HCT116 (cell line): Measurements from ENCODE around the gene ZNF516. TPM values are rescaled to one million over a fixed set of nuclear protein-coding genes. Genes with fewer than 3 reads are reported as not detected.

Experiments
- ATAC-seq: fragments of 200-7000 bp; cut with Tn5 transposase; 2 replicates; pipeline ENCODE4 v1.9.1; 2020; ENCODE audit warnings: mild to moderate bottlenecking, moderate library complexity
- BruUV-seq: library from RNA; stranded (reverse); fragments of 400-500 nt; replicated peaks from 2 replicates; lab custom pipeline; 2021; lab: Mats Ljungman, UMichigan
- CTCF ChIA-PET: fragments of 300-600 bp; sonication (Branson Sonifier 250); formaldehyde crosslinking; loops from one replicate; lab custom pipeline; 2021; ENCODE audit warnings: antibody characterized with exemption; lab: Charles Lee
- POLR2A ChIA-PET: fragments of 300-600, 350-600 bp; sonication (Branson Sonifier 250); formaldehyde crosslinking; loops from one replicate; lab custom pipeline; 2021; ENCODE audit warnings: antibody characterized with exemption; lab: Charles Lee
- RAD21 ChIA-PET, 2 experiments: fragments of 300-600 bp; sonication (Branson Sonifier 250); formaldehyde crosslinking; loops; one replicate each; lab custom pipeline; 2023; ENCODE audit warnings: low total read pairs in 2 of 2; ENCODE audit not compliant: uncharacterized antibody in 2 of 2, unreplicated experiment in 2 of 2, low non-redundant PET in 1 of 2; lab: Charles Lee
- DNase-seq: peaks from one replicate; pipeline ENCODE4 v3.0.0-alpha.2; 2010; ENCODE audit warnings: low read depth, low spot score
- H2AFZ ChIP-seq: fragments of 200-600 bp; shearing (Covaris generic), sonication (generic); 2 replicates; pipeline ENCODE4 v1.6.1; 2017; ENCODE audit warnings: low read depth, mixed run types, mixed read lengths, antibody characterized with exemption, low read length; ENCODE audit not compliant: poor library complexity, severe bottlenecking
- H3K27ac ChIP-seq: 2 replicates; pipeline ENCODE4 v1.5.1; 2012; ENCODE audit warnings: low read depth, low read length
- H3K27me3 ChIP-seq: fragments of 200-600 bp; sonication (generic); 2 replicates; pipeline ENCODE4 v1.6.1; 2016; ENCODE audit warnings: mixed run types, low read length, mixed read lengths; ENCODE audit not compliant: insufficient read depth
- H3K36me3 ChIP-seq, 2 experiments: fragments of 200-500 bp in 1 of 2; fragments of 200-600 bp in 1 of 2; sonication (Bioruptor generic) in 1 of 2; sonication (generic) in 1 of 2; 2 replicates each; pipeline versions ENCODE4 v1.5.1 to v1.6.1; 2014 to 2016; ENCODE audit warnings: low read length in 2 of 2, inconsistent platforms in 1 of 2, mixed read lengths in 1 of 2, mixed run types in 1 of 2; ENCODE audit not compliant: insufficient read depth in 2 of 2, control insufficient read depth in 1 of 2
- H3K4me1 ChIP-seq, 2 experiments: fragments of 200-600 bp in 1 of 2; sonication (generic) in 1 of 2; 2 replicates each; pipeline versions ENCODE4 v1.5.1 to v1.6.1; 2012 to 2017; ENCODE audit warnings: low read length in 2 of 2, inconsistent platforms in 1 of 2, mild to moderate bottlenecking in 1 of 2, mixed read lengths in 1 of 2, mixed run types in 1 of 2, moderate library complexity in 1 of 2; ENCODE audit not compliant: insufficient read depth in 2 of 2, control insufficient read depth in 1 of 2
- H3K4me2 ChIP-seq: fragments of 200-600 bp; sonication (generic); 2 replicates; pipeline ENCODE4 v1.6.1; 2017; ENCODE audit warnings: mixed run types, low read length, mixed read lengths
- H3K4me3 ChIP-seq, 2 experiments: fragments of 200-600 bp in 1 of 2; sonication (generic) in 1 of 2; replicated peaks in 1 of 2; 2 replicates each; pipeline ENCODE4 v1.5.1; 2011 to 2016; ENCODE audit warnings: low read length in 2 of 2, control low read depth in 1 of 2, low read depth in 1 of 2, mild to moderate bottlenecking in 1 of 2, mixed read lengths in 1 of 2, mixed run types in 1 of 2
- H3K79me2 ChIP-seq: fragments of 200-600 bp; sonication (generic); 2 replicates; pipeline ENCODE4 v1.6.1; 2017; ENCODE audit warnings: mild to moderate bottlenecking, mixed run types, low read length, moderate library complexity, mixed read lengths; ENCODE audit not compliant: insufficient read depth
- H3K9ac ChIP-seq: fragments of 200-600 bp; sonication (generic); 2 replicates; pipeline ENCODE4 v1.6.1; 2016; ENCODE audit warnings: low read length, mixed read lengths
- H3K9me2 ChIP-seq: fragments of 200-600 bp; sonication (generic), shearing (Covaris generic); 2 replicates; pipeline ENCODE4 v1.6.1; 2017; ENCODE audit warnings: mixed run types, mild to moderate bottlenecking, moderate library complexity; ENCODE audit not compliant: insufficient read depth
- H3K9me3 ChIP-seq, 2 experiments: fragments of 200-500 bp in 1 of 2; fragments of 200-600 bp in 1 of 2; sonication (Bioruptor generic) in 1 of 2; sonication (generic) in 1 of 2; 2 replicates each; pipeline ENCODE4 v1.6.1; 2014 to 2017; ENCODE audit warnings: low read length in 2 of 2, mixed read lengths in 2 of 2, inconsistent platforms in 1 of 2, low read depth in 1 of 2, mild to moderate bottlenecking in 1 of 2, mixed run types in 1 of 2, moderate library complexity in 1 of 2; ENCODE audit not compliant: control insufficient read depth in 1 of 2, insufficient read depth in 1 of 2
- H4K20me1 ChIP-seq: fragments of 200-600 bp; sonication (generic), shearing (Covaris generic); 2 replicates; pipeline ENCODE4 v1.6.1; 2017; ENCODE audit warnings: mixed run types, mild to moderate bottlenecking, moderate library complexity; ENCODE audit not compliant: insufficient read depth
- CBX3 ChIP-seq: IDR thresholded peaks from 2 replicates; pipeline ENCODE4 v1.6.1; 2012; ENCODE audit warnings: low read depth
- SP1 ChIP-seq: IDR thresholded peaks from 2 replicates; pipeline ENCODE4 v1.6.1; 2012; ENCODE audit warnings: low read depth
- intact Hi-C: fragments of 100-400 bp; cut with micrococcal nuclease; formaldehyde crosslinking; loops from 2 replicates; pipeline ENCODE4 v1.10.0; 2022
- total RNA-seq: library from RNA; stranded (reverse); gene quantifications from one replicate; pipeline ENCODE4 v1.2.1, GENCODE V29; 2021; ENCODE audit not compliant: unreplicated experiment
- TF ChIP-seq, protein P1 (sequence below): IDR thresholded peaks from 2 replicates; pipeline ENCODE4 v1.6.1; 2012

The ZNF516 gene
- total RNA-seq, 1 experiment from 2014 or later = 32.0 TPM

DNA sequence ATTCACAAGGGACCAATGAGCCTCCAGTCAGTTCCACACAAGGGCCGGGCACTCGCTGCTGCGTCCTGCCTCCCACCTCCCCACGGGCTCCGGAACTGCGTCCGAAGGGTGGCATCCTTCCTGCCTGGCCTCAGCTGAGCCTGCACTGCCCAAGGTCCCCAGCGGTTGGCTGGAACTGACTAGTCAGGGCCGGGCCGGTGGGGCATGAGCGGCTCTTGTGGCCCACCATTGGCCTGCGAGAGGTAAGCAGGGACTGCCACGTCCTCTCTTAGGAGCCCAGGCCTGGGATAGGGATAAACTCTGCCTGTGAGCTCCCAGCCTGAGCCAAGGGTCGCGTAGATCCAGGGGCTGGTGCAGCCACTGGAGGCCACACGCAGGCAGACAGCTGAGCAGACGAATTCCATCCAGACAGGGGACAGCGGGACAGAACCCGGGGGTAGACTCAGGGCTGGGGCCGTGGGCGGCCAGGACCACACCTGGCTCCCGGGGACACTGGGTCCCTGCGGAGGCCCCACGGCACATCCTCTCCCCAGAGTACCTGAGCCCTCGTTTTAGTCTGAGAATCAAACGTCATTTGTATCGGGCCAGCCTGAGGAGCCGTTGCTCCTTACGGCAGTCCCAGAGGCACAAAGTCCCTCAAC lies 148.4 kb downstream of the ZNF516 start:
- CTCF ChIA-PET = no interaction called here
- intact Hi-C loops = loop anchor here (5.0 to 10.0 kb wide), 2 partner anchors 452 to 1994 kb away; no protein-coding TSS in a partner anchor
- H3K9me3 ChIP-seq = no peaks in the 10 kb centered on the region
- H3K79me2 ChIP-seq = no peaks in the 10 kb centered on the region
- no peaks in the 10 kb centered on the region for H4K20me1 ChIP-seq
- no peaks in the 10 kb centered on the region; the same call in 1 of the 2 replicates for H3K9me2 ChIP-seq
- no TSS peak for BruUV-seq
- H3K27me3 ChIP-seq = 0 out of 2 replicates have a peak, but pooled peaks cover 9% of the 10 kb centered on the region
- RAD21 ChIA-PET = no interaction called here
- DNase-seq (no peak), ATAC-seq (no peak)
- H3K27ac ChIP-seq = no peak overlapping the region
- H3K9ac ChIP-seq = no peak overlapping the region
- no peak overlapping the region for H2AFZ ChIP-seq
- H3K4me3 ChIP-seq = no peak overlapping the region
- POLR2A ChIA-PET = no interaction called here
- no peaks in the 10 kb centered on the region for H3K36me3 ChIP-seq
- no peak for TF ChIP-seq CBX3
- H3K4me2 ChIP-seq = no peak overlapping the region
- no peaks in the 10 kb centered on the region for H3K4me1 ChIP-seq

DNA sequence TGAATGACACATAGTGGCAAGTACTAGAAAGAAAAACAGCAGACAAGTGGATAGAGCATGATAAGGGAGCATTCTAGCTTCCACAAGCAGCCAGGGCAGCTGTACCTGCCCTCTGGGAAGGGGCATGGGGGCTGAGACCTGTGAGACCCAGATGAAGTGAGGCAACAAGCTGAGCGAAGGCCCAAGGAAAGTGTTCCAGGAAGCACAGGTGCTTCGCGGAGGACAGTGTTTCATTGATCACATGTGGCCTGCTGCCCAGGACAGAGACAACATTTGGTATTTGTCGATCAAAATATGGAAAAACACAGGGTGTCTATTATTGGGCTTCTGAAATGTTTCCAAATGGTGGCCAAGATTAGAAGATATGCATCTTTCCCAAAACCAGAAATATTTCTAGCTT lies 149.1 kb downstream of the ZNF516 start:
- Histone ChIP-seq H3K79me2 (no peaks in the 10 kb centered on the region), H3K9me2 (no peaks in the 10 kb centered on the region; the same call in 1 of the 2 replicates), H3K36me3 (no peaks in the 10 kb centered on the region), H3K4me3 (no peak overlapping the region), H3K9me3 (no peaks in the 10 kb centered on the region), H3K27me3 (0 out of 2 replicates have a peak, but pooled peaks cover 13% of the 10 kb centered on the region), H3K4me1 (no peaks in the 10 kb centered on the region), H3K9ac (no peak overlapping the region), H2AFZ (no peak overlapping the region), H3K4me2 (no peak overlapping the region), H4K20me1 (no peaks in the 10 kb centered on the region), H3K27ac (no peak overlapping the region)
- CTCF ChIA-PET = no interaction called here
- no peak for TF ChIP-seq SP1
- TF ChIP-seq, protein P1, sequence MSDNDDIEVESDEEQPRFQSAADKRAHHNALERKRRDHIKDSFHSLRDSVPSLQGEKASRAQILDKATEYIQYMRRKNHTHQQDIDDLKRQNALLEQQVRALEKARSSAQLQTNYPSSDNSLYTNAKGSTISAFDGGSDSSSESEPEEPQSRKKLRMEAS = no peak
- DNase-seq (no peak), ATAC-seq (no peak)
- intact Hi-C loops = loop anchor here (5.0 to 10.0 kb wide), 2 partner anchors 451 to 1994 kb away; no protein-coding TSS in a partner anchor
- no TSS peak for BruUV-seq
- RAD21 ChIA-PET = no interaction called here
- POLR2A ChIA-PET = no interaction called here
